Stimulated activated CD4-positive, alpha-beta T cell treated with anti-CD3 and anti-CD28 coated beads, Interleukin-12 subunit alpha, Interleukin-12 subunit beta, amount 100 ng/mL, for 24 hours (primary cell): Measurements from ENCODE around the gene STK25.
A peak's percentile ranks its signal among the peaks of the same experiment; 100 is the strongest.
"Not testable (repeated sequence)": the region's sequence is repeated elsewhere in the genome, so short reads cannot be mapped to it uniquely, and the experiment has no call there.

Experiments
- DNase-seq, 2 experiments: peaks; one replicate each; pipeline ENCODE4 v3.0.0-alpha.2; 2020; ENCODE audit warnings: low read depth in 2 of 2

STK25 gene

DNA sequence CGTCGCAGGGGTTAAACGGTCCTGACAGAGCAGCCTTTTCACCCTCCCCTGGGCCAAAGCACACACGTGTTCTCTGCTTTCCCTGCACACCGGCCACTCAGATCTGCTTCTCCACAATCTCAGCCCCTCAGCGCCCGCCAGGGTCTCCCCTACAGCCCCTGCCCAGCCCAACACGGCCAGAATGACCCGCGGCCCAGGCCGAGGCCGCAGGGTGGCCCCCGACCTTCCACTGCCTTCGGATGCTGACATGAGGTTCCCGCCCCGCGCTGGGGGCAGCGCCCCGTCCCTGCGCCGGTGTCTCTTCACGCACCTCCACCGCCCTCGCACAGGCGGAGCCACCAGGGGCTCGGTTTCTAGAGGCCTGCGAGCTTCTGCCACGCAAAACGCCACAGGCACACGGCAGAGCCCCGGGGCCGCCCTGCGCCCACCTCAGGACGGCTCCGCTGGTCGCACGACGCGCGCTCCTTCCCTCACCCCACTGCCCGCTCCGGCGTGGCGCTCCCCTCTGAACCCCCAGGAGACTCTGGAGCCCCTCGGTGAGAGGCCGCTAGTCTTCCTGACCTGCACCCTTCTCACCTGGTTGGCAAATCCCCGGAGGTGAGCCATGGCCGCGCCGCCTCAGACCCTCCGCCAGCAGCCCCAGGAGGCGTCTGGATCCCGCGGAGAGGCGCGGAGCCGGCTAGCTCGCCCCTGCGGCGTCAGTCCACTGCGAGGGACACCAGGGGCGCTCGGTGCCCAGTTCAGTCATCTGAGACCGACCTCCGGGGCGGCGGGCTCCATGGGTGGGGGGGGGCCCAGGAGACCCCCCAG, 749 bp downstream of the STK25 start:
- DNase-seq, result peak; percentile 3 to 32

DNA sequence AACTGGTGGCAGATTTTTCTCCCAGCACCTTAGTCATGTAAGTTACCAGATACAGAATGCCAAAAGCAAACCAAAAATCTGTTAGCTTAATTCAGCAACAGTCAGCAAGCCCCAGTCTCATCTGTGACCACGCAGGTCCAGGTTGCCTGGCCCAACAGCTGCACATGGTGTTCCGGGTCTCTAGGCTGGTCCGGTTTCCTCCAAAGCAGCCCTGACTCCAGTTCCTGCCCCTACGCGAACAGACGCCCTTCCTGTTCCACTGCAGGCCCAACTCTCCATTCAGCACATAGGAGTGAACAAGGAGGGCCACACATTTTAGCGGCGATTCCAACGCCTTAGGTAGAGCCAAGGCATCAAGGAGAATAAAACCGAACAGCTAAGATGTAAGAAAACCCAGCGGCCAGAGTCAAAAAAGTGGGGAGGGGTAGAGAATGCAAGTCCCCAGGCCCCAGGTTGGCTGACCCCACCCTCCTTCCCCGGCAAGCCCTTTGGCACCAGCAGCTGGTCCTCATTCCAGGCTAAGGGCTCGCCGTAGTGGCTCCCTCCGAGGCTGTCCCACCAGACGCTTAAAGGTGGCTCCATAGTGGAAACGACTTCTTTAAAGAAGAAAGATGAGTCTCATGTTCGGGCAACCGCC, 1.5 kb downstream of the STK25 start:
- no peak for DNase-seq

DNA sequence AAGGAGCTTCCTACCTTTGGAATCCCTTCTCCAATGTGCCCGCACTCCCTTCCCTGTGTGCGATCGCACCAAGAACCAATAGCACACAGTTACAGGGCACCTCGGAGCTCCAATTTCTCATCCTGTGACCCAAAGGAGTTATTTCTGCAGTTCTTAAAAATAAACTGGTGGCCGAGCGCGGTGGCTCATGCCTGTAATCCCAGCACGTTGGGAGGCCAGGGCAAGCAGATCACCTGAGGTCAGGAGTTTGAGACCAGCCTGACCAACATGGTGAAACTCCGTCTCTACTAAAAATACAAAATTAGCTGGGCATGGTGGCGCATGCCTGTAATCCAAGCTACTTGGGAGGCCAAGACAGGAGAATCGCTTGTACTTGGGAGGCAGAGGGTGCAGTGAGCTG, 2.1 kb downstream of the STK25 start:
- not testable (repeated sequence) for DNase-seq

DNA sequence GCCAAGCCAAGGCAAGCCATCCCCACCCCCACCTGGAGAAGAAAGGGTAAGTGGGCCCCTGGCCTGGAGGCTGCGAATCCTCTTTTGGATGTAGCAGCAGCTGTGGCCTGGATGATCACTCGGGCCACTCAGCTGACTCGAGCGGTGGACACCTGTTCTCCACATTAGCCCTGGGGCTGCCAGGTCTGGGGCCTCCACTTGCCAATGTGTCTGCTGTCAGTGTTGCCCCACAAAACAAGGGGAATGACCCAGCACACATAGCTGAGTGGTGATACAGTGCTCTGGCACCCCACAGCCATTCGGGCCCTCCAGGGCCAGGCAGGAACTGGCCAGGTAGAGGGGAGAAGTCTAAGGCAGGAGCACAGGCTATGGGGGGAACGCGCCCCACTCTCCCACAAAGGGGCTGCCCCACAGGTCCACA, 2.6 kb downstream of the STK25 start:
- DNase-seq, result no peak

DNA sequence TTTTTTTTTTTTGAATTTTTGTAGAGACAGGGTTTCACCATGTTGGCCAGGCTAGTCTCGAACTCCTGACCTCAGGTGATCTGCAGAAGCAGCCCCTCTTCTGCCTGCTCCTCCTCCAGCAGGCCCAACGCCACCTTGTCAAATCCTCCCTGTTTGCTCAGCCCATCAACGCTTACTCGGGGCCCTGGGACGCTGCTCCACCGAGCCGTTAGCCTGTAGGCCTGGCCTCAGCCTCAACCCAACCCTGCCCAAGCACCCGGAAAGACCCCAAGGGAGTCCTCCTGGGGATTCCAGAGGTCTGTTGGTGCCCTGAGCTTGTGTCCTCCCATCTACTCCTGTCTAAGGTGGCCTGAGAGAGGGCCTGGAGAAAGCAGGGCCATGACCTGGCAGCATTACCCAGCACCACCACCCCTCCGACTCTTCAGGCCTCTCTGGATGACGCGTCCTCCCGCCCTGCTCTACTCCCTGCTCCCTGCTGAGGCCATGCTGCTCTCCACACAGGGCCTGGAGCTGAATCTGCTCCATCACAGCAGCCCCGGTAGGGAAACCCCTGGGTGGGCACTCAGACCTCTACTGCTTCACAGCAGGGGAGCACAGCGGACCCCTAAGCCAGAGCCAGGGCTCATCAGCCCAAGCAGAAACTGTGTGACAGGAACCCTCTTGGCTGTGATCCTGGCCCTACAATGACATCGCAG, 3.2 kb downstream of the STK25 start:
- no peak for DNase-seq

DNA sequence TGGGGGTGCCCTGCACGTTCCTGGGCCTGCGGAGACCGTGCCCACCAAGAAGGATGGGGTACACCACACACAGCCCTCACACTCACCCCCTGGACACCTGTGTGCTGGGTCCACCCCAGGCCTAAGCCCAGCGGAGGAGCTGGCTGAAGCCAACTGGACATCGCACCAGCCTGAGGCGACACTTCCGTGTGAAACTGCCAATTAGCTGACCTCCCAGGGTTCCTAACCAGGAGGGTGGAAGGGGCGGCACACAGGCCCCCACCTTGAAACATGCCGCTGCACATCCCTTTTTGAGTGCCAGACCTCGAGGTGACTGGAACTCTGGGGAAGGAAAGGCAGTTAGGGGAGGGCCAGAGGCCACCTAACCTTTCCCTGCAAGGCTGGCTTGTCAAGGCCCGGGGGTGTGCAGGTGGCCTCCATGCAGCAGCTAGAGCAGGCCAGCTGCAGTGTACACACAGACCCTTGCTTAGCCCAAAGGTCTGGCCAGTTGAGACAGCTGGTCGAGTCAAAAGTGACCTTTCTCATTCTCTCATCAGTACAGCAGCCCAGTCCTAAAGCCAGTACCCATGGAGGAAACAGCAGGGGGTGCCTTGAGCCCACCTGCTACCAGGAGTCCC, 4.5 kb downstream of the STK25 start:
- DNase-seq, result no peak

DNA sequence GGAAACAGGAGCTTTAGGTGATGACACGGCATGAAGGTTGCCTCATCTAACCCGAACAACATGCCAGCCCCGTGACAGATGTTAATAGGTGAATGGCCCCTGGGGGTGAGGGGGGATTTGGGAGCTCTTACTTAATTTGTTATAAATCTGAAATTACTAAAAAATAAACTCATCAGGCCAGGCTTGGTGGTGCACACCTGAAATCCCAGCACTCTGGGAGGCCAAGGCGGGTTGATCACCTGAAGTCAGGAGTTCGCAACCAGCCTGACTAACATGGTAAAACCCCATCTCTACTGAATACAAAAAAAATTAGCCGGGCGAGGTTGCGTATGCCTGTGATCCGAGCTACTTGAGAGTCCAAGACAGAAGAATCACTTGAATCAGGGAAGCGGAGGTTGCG, 6.1 kb downstream of the STK25 start:
- no peak for DNase-seq

DNA sequence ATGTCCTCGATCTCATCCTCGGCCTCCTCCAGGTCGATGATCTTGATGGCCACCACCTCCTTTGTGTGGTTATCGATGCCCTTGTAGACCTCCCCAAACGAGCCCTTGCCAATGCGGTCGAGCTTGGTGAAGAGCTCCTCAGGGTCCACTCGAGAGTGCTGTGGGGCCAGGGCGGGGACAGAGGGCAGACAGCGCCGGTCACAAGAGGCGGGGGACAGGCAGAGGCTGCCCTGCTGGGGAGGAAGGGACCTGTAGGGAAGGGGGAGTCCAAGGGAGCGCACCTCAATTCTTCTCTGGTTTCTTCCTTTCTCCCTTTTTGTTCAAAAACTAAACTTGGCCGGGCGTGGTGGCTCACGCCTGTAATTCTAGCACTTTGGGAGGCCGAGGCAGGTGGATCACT, 6.8 kb downstream of the STK25 start:
- no peak for DNase-seq

DNA sequence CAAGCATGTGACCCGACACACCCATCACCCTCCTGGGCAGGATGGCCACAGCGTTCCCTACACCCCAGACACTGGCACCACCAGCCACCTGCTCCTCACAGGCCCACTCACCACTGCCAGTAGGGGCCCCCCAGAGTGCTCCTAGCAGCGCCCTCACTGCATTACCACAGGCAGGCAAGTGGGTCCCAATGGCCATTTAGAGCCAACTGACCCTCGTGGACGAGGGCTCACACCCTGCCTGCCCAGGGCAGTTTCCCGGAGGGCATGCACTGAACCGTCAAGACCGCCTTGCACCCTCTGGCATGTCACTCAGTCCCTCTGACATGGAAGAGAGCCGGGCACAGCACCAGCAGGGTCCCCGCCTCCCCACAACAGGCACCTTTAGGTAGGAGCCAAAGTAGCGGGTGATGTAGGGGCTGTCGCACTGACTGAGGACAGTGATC, 7.3 kb downstream of the STK25 start:
- DNase-seq, result no peak

DNA sequence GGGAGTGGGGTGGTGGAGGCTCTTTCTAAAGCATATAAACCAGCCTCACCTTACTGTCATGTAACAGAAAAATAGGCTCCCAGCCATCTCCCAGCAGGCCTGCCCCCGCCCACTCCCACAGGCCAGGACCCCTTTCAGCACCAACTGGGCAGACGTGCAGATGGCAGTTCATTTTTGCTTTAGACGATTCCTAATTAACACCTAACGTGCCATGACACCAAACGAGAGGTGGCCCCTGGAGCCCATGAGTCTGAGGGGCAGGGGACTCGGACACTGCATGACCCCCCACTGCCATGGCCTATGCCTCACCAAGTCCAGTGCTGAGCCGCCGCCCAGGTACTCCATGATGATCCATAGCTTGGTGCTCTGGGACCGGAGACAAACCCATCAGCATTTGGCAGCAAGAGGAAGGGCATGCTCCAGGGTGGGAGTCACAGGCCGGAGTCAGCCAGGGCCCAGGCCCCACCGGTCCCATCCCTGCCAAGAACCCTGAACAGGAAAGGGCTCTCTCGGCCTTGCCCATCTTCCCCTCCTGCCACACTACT, 7.9 kb downstream of the STK25 start:
- no peak for DNase-seq

DNA sequence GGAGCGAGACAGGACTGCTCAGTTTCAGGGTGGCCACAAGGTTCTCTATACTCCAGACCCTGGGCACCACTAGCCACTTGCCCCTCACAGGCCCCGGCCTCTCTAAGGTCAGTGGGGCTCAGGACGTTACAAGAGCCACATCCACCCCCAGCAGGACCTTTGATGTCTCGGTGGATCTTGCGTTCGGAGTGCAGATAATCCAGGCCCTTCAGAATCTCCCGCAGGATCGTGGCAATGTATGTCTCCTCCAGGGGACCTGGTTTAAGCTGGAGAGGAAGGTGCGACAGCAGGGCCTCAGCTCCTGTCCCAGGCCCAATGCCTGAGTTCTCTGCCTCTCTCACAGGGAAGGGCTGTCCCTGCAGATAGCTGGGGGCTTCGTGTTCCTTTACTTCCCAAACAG, 8.4 kb downstream of the STK25 start:
- DNase-seq, result no peak

DNA sequence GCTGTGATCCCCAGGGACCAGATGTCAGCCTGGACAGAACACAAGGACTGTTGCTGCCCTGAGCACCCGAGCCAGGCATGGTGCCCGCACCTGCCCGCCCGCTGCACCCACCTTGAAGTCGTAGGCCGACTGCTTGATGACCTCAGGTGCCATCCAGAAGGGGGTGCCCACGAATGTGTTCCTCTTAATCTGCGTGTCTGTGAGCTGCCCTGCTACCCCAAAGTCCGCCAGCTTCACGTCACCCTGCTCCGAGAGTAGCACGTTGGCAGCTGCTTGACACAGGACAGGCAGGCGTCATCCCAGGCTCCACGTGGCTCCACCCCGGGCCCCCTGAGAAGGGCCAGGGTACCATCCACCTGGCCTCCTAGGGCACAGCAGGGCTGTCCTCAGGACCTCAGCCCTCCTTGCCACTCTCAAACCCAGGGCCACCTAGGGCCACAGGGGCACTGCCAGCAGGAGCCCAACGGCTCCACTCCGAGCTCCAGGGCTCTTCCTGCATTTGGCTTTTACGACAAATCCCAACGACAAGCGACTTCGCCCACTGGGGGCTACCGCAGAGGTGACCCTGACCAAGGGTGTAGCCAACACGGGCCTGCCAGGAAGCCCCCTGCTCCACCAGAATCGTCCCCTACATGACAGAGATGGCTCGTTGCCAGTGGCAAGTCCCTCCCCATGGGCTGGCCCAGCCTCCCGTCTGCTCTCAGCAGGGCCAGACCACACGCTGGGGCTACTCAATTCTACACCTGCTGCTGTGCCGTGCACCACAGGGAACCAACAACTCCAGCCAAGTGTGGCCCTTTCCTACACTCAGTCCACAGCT, 9.0 kb downstream of the STK25 start:
- no peak for DNase-seq

DNA sequence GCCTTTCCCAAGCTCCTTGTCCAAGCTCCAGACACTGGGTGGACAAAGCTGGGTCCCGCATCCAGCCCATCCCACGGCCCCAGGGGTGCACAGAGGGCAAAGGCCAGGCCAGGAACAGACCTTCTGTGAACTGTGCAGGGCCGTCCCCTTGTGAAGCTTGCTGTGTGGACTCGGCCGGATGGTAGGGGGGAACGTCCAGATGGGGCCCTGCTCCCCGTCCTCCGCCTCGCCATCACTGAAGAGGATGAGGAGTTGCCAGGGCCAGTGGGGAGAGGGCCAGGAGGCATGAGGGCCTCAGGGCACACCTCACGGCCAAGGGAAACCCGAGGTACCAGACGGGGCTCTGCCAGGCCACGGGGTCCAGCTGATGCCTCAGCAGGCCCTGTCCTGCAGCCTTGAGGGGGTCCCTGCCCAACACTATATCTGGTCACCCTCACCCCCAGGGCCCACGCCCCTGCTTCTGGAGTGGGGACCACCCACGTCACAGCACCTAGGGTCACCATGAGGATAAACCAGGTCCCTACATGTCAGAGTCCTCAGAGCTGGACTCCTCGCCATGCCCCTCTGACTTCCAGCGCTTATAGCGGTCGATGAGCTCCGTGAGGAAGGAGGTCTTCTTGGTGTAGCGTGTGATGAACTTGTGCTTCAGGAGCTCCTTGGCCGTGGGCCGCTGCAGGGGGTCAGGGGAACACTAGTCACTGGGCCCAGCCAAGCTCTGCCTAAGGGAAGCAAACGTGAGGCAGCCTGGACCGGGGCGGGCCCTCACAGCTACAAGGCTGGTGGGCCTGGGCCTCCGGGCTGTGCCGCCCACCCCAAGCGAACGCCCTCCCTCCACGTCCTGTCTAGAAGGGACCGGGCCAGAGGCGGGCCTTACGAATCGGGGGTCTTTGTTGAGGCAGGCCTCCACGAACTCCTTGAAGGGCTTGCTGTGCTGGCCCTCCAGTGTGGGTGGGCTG, 10.0 kb downstream of the STK25 start:
- no peak for DNase-seq

DNA sequence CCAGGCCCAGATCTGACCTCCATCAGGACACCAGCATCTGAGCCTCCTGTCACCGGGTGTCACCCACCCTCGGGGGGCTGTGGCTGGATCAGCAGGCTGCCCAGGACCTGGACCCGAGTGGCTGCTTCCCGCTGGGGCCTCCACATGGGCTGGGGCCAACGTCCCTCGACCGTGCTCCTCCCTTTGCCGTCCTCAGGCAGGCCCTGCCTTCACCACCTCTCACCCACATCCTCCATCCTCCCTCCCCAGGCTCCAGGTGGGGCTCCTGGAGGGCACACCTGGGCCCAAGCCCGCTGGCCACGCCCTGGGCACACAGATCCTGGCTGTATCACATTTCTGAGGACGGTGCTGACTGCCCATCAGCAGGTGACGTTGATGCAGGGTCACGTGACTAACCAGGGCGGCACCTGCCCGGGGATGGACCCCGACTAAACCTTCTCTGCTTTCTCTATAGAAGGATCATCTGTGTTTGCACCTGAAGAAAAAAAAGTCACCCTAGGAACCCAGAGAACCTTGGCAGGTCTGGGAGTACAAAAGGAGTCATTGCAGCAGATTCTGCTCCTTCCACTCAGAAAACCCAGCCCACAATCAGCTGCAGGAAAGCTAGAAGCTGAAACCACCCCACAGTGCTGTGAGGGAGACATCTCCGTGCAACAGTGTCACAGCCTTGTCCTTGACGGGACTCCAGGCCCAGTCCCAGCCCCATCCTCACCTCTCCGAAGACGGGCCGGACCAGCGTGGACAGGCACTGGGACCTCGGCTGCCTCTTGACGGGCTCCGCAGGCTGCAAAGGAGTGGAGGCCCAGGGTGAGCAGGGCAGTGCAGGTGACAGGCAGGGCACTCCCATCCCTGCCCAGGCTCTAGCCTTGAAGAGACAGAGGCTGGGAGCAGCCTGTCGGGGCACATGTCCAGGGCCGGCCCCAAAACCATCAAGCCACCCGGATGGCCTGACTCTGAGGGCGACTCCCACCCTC, 11.2 kb downstream of the STK25 start:
- no peak for DNase-seq

DNA sequence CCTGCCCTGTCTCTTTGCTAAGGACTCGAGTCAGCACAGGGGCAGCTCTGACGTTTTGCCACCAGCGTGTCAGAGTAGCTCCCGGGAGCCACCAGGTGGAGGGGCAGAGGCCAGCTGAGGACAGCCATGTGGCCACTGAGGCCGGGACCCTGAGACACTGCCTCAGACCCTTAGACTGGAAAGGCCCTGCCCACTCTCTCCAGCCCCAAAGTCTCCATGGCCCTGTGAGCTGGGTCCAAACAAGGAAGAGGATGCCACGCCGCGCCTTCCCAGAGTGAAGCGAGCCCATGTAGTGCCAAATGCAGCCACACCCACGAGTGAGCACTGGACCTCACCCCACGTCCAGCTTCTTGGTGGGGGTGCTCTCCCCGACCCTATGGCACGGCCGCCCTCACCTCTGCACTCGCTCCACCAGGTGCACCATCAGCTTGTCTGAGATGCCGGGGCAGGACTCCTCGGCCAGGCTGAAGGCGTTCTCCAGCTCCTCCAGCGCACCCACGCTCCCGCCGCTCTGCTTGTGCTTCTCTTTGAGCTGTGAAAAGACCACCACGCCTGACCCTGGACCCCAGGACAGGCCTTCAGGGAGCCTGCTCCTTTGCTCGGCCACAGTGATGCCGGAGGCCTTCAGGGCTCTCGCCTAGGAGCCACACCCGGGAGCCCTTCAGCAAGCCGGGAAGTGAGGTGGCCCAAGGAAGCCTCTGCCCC, 12.2 kb downstream of the STK25 start:
- no peak for DNase-seq

DNA sequence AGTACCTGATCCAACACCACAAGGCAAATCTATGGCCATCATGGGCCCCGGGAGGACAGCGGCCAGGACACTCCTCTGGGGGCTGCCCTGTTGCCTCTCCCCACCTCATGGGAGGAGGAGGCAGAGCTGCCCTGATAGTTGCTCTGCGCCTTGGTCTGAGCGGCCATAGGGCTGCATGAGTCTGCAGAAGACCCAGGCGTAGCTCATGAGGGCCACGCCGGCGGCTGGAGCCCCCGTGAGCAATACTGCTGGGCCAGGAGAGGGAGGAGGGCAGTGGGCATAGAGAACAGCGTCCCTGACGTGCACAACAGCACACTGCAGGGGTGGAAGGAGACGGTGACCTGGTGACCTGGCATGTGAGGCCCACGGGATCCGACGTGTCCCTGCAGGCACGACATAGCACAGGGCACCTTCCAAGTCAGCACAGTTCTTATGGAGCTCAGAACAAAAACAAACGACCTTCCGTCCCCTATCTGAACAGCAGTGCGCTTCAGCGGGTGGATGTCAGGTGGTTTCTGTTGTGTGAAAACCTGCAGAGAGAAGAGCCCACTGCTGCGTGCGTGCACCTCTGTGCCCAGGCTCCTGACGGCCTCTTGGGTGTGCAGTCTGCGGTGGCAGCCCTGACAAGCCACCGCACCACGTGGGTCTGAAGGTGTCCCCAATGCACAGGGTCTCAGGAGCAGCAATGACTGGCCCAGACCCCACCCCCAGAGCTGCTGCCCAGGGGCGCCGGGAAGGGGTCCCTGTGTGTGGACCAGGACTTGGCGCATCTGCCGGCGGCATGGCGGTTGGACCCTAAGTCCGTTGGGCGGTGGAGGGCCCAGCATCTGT, 13.0 kb downstream of the STK25 start:
- DNase-seq, result no peak

DNA sequence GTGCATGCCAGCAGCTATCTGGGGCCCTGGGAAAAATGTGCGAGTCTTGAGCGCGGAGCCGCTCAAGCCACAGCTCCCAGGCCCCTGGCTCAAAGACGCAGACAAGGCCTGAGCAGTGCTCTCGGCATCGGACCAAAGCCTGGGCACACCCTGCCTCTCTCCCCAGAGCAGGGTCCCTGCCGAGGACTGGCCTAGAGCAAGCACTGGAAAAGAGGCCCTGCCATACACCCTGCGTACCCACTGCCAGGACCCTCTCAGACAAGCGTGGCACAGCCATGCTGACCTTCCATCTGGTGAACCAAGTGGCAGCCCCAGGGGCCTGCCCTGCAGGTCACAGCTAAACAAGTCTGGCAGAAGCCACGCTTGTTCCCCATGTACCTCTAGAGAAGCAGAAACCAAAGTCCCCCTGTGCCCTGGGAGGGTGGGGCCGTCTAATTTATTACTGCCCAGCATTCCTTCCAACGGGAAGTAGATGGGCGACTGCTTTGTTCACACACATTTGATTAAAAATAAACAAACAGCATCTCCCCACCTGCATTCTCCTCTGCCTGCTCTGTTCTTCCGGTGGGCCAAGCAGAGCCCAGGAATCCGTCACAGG, 14.0 kb downstream of the STK25 start:
- DNase-seq, result no peak
